ENCODE results near the gene DGLUCY. TPM values are rescaled to one million over a fixed set of nuclear protein-coding genes. Genes with fewer than 3 reads are reported as not detected.

Gene DGLUCY
- total and polyA plus RNA-seq, 2 of the 8 experiments (the other 6 are each of a cell fraction or from before 2014, with no cell fraction given) = 24.9 to 31.8 TPM

DNA sequence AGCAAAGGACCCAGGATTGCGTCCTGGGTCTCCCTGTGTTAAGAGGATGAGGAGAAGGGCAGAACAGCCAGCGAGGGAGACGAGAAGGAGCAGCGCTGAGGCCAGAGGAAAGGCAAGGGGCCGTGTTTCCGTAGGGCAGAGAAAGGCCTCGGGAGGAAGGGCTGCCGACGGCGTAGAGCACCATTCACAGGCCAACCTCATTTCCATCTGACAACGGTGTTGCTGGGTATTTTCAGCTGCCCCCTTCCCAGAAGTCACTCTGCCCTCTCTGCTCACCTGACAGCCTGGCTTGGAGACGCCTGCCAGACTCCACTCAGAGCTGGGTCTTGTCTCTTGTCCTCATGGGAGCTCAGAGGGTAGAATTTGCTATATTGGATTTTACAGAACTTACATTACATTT is 79.2 kb downstream of the DGLUCY start (continued):
- TF ChIP-seq, protein P1, sequence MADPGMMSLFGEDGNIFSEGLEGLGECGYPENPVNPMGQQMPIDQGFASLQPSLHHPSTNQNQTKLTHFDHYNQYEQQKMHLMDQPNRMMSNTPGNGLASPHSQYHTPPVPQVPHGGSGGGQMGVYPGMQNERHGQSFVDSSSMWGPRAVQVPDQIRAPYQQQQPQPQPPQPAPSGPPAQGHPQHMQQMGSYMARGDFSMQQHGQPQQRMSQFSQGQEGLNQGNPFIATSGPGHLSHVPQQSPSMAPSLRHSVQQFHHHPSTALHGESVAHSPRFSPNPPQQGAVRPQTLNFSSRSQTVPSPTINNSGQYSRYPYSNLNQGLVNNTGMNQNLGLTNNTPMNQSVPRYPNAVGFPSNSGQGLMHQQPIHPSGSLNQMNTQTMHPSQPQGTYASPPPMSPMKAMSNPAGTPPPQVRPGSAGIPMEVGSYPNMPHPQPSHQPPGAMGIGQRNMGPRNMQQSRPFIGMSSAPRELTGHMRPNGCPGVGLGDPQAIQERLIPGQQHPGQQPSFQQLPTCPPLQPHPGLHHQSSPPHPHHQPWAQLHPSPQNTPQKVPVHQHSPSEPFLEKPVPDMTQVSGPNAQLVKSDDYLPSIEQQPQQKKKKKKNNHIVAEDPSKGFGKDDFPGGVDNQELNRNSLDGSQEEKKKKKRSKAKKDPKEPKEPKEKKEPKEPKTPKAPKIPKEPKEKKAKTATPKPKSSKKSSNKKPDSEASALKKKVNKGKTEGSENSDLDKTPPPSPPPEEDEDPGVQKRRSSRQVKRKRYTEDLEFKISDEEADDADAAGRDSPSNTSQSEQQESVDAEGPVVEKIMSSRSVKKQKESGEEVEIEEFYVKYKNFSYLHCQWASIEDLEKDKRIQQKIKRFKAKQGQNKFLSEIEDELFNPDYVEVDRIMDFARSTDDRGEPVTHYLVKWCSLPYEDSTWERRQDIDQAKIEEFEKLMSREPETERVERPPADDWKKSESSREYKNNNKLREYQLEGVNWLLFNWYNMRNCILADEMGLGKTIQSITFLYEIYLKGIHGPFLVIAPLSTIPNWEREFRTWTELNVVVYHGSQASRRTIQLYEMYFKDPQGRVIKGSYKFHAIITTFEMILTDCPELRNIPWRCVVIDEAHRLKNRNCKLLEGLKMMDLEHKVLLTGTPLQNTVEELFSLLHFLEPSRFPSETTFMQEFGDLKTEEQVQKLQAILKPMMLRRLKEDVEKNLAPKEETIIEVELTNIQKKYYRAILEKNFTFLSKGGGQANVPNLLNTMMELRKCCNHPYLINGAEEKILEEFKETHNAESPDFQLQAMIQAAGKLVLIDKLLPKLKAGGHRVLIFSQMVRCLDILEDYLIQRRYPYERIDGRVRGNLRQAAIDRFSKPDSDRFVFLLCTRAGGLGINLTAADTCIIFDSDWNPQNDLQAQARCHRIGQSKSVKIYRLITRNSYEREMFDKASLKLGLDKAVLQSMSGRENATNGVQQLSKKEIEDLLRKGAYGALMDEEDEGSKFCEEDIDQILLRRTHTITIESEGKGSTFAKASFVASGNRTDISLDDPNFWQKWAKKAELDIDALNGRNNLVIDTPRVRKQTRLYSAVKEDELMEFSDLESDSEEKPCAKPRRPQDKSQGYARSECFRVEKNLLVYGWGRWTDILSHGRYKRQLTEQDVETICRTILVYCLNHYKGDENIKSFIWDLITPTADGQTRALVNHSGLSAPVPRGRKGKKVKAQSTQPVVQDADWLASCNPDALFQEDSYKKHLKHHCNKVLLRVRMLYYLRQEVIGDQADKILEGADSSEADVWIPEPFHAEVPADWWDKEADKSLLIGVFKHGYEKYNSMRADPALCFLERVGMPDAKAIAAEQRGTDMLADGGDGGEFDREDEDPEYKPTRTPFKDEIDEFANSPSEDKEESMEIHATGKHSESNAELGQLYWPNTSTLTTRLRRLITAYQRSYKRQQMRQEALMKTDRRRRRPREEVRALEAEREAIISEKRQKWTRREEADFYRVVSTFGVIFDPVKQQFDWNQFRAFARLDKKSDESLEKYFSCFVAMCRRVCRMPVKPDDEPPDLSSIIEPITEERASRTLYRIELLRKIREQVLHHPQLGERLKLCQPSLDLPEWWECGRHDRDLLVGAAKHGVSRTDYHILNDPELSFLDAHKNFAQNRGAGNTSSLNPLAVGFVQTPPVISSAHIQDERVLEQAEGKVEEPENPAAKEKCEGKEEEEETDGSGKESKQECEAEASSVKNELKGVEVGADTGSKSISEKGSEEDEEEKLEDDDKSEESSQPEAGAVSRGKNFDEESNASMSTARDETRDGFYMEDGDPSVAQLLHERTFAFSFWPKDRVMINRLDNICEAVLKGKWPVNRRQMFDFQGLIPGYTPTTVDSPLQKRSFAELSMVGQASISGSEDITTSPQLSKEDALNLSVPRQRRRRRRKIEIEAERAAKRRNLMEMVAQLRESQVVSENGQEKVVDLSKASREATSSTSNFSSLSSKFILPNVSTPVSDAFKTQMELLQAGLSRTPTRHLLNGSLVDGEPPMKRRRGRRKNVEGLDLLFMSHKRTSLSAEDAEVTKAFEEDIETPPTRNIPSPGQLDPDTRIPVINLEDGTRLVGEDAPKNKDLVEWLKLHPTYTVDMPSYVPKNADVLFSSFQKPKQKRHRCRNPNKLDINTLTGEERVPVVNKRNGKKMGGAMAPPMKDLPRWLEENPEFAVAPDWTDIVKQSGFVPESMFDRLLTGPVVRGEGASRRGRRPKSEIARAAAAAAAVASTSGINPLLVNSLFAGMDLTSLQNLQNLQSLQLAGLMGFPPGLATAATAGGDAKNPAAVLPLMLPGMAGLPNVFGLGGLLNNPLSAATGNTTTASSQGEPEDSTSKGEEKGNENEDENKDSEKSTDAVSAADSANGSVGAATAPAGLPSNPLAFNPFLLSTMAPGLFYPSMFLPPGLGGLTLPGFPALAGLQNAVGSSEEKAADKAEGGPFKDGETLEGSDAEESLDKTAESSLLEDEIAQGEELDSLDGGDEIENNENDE (IDR thresholded peaks at IDR 0.05; ENCODE audit: insufficient replicate concordance, low read length) = no peak
